Parathyroid adenoma (tissue), 2 donors: ENCODE data around the gene LSP1.

Experiments
- H2AFZ ChIP-seq: fragments of 300-600 bp; sonication (generic); one replicate; pipeline ENCODE4 v1.7.0; 2017; ENCODE audit warnings: antibody characterized with exemption, mild to moderate bottlenecking
- H3K27ac ChIP-seq: fragments of 300-600 bp; sonication (generic); one replicate; pipeline ENCODE4 v1.7.0; 2017
- H3K27me3 ChIP-seq: fragments of 300-600 bp; sonication (generic); one replicate; pipeline ENCODE4 v1.7.0; 2017; ENCODE audit warnings: low read length; ENCODE audit not compliant: control insufficient read depth, insufficient read depth
- H3K36me3 ChIP-seq: fragments of 300-600 bp; sonication (generic); one replicate; pipeline ENCODE4 v1.7.0; 2017; ENCODE audit warnings: low read length; ENCODE audit not compliant: control insufficient read depth, insufficient read depth
- H3K4me1 ChIP-seq: fragments of 300-600 bp; sonication (generic); one replicate; pipeline ENCODE4 v1.7.0; 2017; ENCODE audit warnings: control low read depth
- H3K4me2 ChIP-seq: fragments of 300-600 bp; sonication (generic); one replicate; pipeline ENCODE4 v1.7.0; 2017; ENCODE audit warnings: low read length
- H3K4me3 ChIP-seq: fragments of 300-600 bp; sonication (generic); one replicate; pipeline ENCODE4 v1.7.0; 2017; ENCODE audit warnings: low read depth, low read length
- H3K79me2 ChIP-seq: fragments of 300-600 bp; sonication (generic); one replicate; pipeline ENCODE4 v1.7.0; 2017; ENCODE audit warnings: control low read depth
- H3K9ac ChIP-seq: fragments of 300-600 bp; sonication (generic); one replicate; pipeline ENCODE4 v1.7.0; 2017; ENCODE audit warnings: mild to moderate bottlenecking
- H3K9me3 ChIP-seq: fragments of 300-600 bp; sonication (generic); one replicate; pipeline ENCODE4 v1.7.0; 2017; ENCODE audit warnings: low read length; ENCODE audit not compliant: control insufficient read depth
- CTCF ChIP-seq: fragments of 300-600 bp; sonication (generic); IDR thresholded peaks from one replicate; pipeline ENCODE4 v1.7.0; 2017; ENCODE audit warnings: antibody characterized with exemption, mild to moderate bottlenecking
- donor health status: primary hyperparathyroidism.

LSP1 gene

GRCh38 chr11:1892558-1892957, 39.7 kb downstream of the LSP1 start:
- Histone ChIP-seq H3K4me3 (no peak overlapping the region), H3K9ac (no peak overlapping the region), H3K79me2 (no peaks in the 10 kb centered on the region), H3K36me3 (no peaks in the 10 kb centered on the region), H2AFZ (no peak overlapping the region), H3K4me2 (no peak overlapping the region), H3K27me3 (no peaks in the 10 kb centered on the region), H3K4me1 (no peaks in the 10 kb centered on the region), H3K27ac (no peak overlapping the region), H3K9me3 (no peaks in the 10 kb centered on the region)
- no peak for TF ChIP-seq CTCF

GRCh38 chr11:1893581-1894359, 40.9 kb downstream of the LSP1 start:
- H3K4me1 ChIP-seq = no peaks in the 10 kb centered on the region
- TF ChIP-seq CTCF = no peak

GRCh38 chr11:1894759-1895158, 41.9 kb downstream of the LSP1 start:
- Histone ChIP-seq H3K27ac (no peak overlapping the region), H3K9ac (no peak overlapping the region), H2AFZ (no peak overlapping the region), H3K9me3 (no peaks in the 10 kb centered on the region), H3K4me1 (no peaks in the 10 kb centered on the region), H3K79me2 (no peaks in the 10 kb centered on the region), H3K36me3 (no peaks in the 10 kb centered on the region), H3K27me3 (no peaks in the 10 kb centered on the region), H3K4me2 (no peak overlapping the region), H3K4me3 (no peak overlapping the region)
- TF ChIP-seq CTCF = no peak

More at GRCh38 chr11:1893581-1894359, 40.9 kb downstream of the LSP1 start:
- Histone ChIP-seq H3K9me3 (no peaks in the 10 kb centered on the region), H3K9ac (no peak overlapping the region), H3K4me2 (no peak overlapping the region), H3K4me3 (no peak overlapping the region), H3K27me3 (no peaks in the 10 kb centered on the region), H3K27ac (no peak overlapping the region), H3K79me2 (no peaks in the 10 kb centered on the region), H3K36me3 (no peaks in the 10 kb centered on the region), H2AFZ (no peak overlapping the region)

- no peak overlapping the region for H3K27ac ChIP-seq
- H3K79me2 ChIP-seq = no peaks in the 10 kb centered on the region
- H3K27me3 ChIP-seq = no peaks in the 10 kb centered on the region
- H3K36me3 ChIP-seq = no peaks in the 10 kb centered on the region
- H3K9me3 ChIP-seq = no peaks in the 10 kb centered on the region
- no peak for TF ChIP-seq CTCF
- no peak overlapping the region for H2AFZ ChIP-seq
- H3K9ac ChIP-seq = no peak overlapping the region
- H3K4me3 ChIP-seq = no peak overlapping the region
- H3K4me1 ChIP-seq = no peaks in the 10 kb centered on the region
- no peak overlapping the region for H3K4me2 ChIP-seq
Measured at GRCh38 chr11:1896468-1896867, 43.6 kb downstream of the LSP1 start.

GRCh38 chr11:1896923-1897322, 44.0 kb downstream of the LSP1 start:
- no peaks in the 10 kb centered on the region for H3K27me3 ChIP-seq
- H2AFZ ChIP-seq = no peak overlapping the region
- no peak overlapping the region for H3K9ac ChIP-seq
- no peaks in the 10 kb centered on the region for H3K9me3 ChIP-seq
- H3K4me3 ChIP-seq = no peak overlapping the region
- no peak overlapping the region for H3K4me2 ChIP-seq
- no peaks in the 10 kb centered on the region for H3K79me2 ChIP-seq
- H3K4me1 ChIP-seq = no peaks in the 10 kb centered on the region
- no peak overlapping the region for H3K27ac ChIP-seq
- no peak for TF ChIP-seq CTCF
- H3K36me3 ChIP-seq = no peaks in the 10 kb centered on the region
